NCI-H2107 treated with DMSO at 0.1 percent for 48 hours (cell line): ENCODE data around the gene CHKA.

Experiments
- DNase-seq: peaks from one replicate; lab custom pipeline; 2025; ENCODE audit not compliant: unreplicated experiment; lab: John Stamatoyannopoulos, UW

The CHKA gene

DNA sequence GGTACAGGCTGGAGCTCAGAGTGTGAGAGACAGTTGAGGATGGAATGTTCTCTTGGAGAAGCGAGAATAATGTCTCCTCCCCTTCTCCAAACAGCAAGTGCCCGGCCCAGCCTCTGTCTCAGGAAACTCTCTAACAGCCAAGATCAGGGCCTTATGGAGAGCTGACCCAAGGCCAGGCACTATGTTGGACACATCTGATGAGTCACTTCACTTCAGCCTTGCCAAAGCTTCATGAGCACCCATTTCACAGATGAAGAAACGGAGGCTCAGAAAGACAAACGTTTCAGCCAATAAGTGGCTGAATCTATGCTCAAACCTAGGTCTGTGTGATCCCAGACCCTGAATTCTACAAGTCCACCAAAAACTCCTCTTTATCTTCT, 22.1 kb upstream of the CHKA start:
- DNase-seq: no peak

- DNase-seq: no peak
These were observed 21.5 kb upstream of the CHKA start for GRCh38 chr11:68142441-68143309.

GRCh38 chr11:68142028-68142412, 20.8 kb upstream of the CHKA start:
- DNase-seq: no peak

- DNase-seq: no peak
These were observed 20.2 kb upstream of the CHKA start for GRCh38 chr11:68141246-68142027.

- no peak for DNase-seq
These were observed 19.5 kb upstream of the CHKA start for GRCh38 chr11:68140496-68141245.

DNA sequence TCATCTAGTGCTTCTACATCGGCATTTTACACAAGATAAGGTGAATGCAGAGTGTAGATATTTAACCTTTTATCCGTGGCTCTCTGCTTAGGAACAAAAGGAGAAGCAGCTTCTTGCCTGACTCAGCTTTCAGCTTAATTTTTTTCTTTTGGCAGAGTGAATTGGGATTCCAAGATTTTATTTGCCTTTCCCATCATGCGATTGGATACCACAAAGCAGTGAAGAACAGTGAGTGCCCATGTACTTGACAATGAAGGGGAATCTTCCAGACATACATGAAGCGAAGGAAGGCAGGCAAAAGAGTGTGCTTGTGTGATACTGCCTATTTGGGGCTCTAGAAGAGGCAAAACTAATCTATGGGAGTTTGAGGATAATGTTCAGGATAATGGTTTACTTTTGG, 17.0 kb upstream of the CHKA start:
- DNase-seq: no peak

- no peak for DNase-seq
These were observed 16.6 kb upstream of the CHKA start for GRCh38 chr11:68137833-68138232.

DNA sequence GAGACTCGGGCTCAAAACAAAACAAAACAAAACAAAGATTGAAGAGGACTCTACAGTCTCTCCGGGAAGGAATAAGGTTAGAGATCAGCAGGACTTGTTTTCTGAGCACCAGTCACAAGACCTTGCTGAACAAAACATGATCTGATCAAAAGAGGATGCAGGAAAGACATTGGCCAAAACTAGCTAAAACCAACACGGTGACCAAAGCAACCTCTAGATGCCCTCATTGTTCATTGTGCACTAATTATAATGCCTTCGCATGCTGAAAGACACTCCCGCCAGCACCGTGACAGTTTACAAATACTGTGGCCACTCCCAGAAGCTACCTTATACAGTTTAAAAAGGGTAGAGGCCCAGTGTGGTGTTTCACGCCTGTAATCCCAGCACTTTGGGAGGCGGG, 15.7 kb upstream of the CHKA start:
- DNase-seq: no peak

DNA sequence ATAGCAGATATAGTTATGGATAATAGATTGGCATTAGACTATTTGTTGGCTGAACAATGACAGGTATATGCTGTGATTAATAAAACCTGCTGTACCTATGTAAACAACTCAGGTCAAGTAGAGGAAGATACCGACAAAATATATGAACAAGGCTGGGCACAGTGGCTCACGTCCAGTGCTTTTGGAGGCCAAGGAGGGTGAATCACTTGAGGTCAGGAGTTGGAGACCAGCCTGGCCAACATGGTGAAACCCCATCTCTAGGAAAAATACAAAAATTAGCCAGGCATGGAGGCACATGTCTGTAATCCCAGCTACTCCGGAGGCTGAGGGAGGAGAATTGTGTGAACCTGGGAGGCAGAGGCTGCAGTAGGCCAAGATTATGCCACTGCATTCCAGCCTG, 14.0 kb upstream of the CHKA start:
- DNase-seq: no peak

GRCh38 chr11:68133761-68134160, 12.6 kb upstream of the CHKA start:
- no peak for DNase-seq

DNA sequence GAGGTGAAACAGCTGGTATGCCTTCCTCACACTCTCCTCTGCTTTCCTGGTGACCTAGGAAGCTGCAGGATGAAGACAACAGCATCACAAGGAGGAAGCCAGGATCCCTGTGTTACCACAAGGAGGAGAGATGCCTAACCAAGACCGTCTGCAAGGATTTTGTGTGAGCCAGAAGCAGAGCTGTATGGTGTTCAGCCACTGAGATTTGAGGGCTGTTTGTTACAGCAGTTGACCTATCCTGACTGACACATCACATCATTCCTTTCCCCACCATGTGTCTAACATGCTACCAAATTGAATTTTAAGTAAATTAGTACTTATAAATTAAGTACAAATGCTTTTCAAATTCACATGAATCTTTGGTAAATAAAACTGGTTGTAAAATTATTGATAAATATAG, 8.9 kb upstream of the CHKA start:
- no peak for DNase-seq

DNA sequence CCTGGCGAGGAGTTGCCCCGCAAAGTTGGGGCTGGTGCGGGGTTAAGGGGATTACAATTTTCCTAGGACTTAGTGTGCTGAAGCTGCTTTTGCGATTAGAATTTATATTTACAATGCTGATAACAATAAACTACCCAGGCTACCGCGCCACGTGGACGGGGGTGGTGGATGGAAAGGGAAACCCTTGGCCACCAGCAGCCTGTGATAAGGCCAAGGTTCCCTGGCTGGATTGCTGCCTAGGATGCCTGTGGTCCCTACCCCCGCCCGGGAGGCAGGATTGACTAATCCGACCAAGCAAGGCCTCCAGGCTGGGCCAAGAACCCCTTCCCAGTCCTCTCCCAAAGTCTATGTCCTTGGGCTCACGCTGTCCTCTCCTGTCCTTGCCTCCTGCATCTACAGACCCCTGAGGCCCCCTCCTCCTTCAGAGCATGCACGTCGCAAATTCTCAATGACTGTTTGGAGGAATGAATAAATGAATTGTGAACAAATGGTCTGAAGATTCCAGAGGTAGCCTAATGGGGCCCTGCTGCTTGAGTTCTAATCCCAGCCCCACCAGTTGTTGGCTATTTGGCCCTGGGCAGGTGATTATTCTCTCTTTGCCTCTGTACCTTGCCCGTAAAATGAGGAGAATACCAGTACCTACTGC, 7.6 kb upstream of the CHKA start:
- DNase-seq: no peak

DNA sequence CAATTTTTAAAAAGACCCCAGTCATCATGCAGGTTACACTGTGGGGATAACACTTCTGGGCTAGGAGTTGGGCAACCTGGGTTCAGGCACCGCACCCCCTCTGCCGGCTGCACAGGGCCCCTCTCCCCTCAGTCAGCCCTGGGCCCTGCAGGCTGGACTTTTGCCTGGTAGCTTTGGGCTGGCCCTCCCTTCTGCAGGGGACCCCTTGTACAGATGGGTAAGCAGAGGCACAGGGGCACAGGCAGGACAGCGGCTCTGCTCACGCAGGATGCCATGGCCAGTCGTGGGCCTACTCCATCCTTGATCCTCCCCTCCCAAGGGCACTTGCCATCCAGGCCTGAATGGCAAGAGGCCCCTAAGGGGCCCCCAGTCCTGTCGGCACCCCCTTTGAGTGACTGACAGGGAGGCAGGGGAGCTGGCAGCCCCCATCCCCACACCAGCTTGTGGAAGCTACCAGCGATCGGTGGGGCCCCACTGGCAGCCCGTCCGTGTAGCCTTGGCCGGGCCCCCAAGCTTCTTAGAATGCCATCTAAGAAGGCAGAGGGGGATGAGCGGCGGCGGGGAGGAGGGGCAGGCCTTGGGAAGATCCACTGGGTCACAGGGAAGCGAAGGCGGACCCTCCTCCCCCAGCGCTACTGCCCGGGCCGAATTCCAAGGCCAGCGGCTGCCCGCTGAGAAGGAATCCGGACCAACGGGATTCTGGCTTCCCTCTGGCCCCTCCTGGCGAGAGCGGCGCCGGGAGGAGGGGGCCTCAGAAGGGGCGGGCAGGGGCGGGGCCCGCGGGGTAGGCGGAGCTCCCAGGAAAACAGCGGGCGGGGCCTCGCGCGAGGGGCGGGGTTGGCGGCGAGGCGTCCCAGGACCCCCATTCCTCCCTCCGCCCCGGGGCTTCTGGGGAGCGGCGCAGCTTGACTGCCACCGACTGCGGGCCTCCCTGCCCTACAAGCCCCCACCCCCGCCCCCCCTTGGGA, 6.8 kb upstream of the CHKA start:
- DNase-seq: no peak

DNA sequence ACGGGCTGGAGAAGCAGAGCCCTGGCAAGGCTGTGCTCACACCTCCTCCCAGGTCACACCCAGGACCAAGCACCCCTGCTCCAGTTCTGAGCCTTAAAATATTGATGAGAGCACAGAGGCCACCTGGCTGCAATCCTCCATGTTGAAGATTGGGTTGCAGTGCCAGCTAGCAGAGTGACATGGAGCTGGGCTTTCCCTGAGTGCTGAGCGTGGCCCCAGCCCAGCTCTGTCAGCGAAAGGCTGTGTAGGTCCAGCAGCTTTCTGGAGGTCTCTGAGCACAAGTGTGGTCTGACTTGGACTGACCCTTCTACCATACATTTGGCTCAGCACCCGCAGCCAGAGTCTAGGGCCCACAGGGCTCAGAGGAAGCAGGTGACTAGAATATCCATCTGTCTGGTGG, 4.0 kb upstream of the CHKA start:
- no peak for DNase-seq

GRCh38 chr11:68122936-68123539, 1.9 kb upstream of the CHKA start:
- DNase-seq: no peak

DNA sequence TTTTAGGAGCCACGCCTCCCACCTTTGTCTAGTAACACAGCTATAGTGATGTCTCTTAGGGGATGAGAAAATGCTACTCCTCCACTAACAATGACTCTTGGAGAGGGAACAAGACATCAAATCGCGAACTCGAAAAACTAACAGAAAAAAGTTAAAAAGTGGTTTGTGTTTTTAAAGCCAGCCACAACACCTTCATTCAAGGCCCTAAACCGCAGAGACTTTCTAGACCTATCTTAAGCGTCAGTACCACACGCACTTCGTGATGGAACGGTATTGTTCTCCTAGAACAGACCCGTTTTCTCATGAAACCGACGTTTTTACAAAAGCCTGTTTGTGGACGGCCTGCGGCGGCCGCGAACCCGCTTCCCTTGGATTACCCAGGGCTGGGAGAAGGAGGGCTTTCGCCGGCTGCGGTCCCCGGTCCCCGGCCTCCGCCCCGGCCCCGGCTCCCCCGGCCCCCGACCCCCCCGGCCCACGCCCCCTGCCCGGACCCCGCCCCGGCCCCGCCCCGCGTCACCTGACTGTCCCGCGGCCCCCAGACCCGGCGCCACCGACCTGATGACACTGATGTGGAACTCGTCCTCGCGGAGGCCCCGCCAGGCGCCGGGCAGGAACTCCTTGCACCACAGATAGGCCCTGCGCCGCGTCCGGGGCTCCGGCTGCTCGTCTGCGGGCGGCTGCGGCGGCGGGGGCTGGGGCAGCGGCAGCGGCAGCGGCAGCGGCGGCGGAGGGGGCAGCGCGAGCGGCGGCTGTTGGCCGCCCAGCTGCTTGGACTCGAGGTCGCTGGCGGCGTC, 718 bp downstream of the CHKA start:
- DNase-seq: no peak

DNA sequence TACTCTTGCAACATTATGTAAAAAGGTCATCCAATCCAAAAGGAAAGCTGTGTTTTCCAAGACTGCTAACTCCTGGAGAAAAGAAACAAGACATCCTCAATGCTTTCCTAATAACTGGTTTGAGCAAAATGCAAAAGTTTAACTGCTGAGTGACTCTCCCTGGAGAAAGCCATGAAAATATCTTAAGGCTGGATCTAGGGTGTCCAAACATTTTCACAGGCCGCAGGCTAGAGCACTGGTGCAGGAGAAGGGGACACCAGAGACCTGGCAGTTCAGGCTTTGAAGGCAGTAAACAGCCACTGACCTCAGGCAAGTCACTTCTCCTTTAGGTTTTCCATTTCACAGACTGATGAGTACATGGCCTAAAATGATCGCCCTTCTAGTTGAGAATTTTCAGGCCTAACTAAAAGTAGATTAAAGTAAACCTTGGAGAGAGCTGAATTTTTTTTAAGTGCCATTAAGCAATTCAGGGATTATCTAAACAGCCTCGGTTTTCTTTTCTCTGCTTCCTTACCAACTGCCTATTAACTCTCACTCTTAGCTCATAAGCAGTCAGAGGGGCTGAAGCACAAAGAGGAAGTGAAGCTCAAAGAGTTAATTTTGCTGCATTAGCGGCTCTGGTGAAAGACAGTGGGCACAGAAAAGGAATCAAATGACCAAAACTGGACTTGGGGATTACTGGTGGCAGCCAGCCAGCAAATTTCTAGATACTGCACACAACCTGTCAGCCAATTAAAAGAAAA, 2.3 kb downstream of the CHKA start:
- no peak for DNase-seq

GRCh38 chr11:68117853-68118470, 3.2 kb downstream of the CHKA start:
- no peak for DNase-seq
